ENCODE data around the gene NTHL1. TPM values are rescaled to one million over a fixed set of nuclear protein-coding genes. Genes with fewer than 3 reads are reported as not detected.

The NTHL1 gene
- total and polyA plus RNA-seq, 10 of the 15 experiments (the other 5 are each of a cell fraction or from before 2014, with no cell fraction given), result 0.85 to 54.7 (median 39.0) TPM

DNA sequence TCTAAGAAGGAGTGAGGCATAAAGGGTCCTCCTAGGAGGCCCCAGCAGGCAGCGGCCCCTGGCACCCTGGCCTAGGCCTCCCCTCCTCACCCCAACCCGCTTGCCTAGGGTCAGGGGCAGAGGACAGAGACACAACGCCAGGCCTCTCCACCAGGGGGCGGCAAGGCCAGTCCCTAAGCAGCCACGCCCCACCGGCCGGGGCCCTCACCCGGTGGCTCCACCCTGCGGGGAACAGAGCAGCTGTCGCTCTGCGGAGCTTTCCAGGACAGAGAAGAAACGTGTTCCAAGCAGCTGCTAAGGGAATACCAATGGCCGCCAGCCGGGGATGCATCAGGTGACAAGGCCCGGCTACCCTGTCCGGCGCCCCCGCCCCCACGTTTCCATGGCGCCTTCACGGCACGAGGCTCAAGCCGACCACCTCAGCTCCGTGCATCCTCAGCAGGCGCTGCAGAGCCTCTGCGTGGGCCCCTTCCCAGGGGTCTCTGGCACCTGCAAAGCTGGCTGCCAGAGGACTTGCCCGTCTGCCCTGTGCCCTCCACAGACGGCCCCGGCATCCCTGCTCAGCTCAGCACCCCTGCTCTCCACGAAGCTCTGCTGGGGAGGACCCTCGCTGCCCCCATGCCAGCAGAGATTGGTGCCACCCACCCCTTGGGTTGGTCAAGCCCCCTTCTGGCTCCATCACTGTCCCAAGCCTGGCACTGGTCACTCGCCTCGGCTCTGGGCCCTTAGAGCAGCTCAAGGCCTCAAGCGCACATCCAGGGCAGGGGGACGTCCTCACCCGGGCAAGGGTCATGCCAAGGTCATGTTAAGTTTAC is 43.6 kb downstream of the NTHL1 start:
- peaks cover 0 to 44% of the 10 kb centered on the region in 2 experiments; a peak in 3 of 4 replicates for H3K36me3 ChIP-seq (ENCODE audit: control insufficient read depth in 2 of 2, insufficient read depth in 2 of 2, low read length in 1 of 2)
- H3K9ac ChIP-seq (ENCODE audit: control insufficient read depth, insufficient read depth, low read length), result no peak overlapping the region
- no peak overlapping the region for H3K27ac ChIP-seq (ENCODE audit: control insufficient read depth, insufficient read depth)
- peaks cover 52% of the 10 kb centered on the region for H3K79me2 ChIP-seq (ENCODE audit: control insufficient read depth, insufficient read depth, low read length)
- peak overlapping the region; percentile 43; the same call in 1 of the 2 replicates for H3K4me2 ChIP-seq (ENCODE audit: control insufficient read depth, insufficient read depth)
- FAIRE-seq (peak; percentile 88), ATAC-seq (peak; percentile 97), DNase-seq (ENCODE audit: low read depth, low spot score) (no peak)
- in situ Hi-C loops (cut with MboI) (no loop called here), intact Hi-C loops (cut with micrococcal nuclease; ENCODE audit: unreplicated experiment) (no loop called here)
- no peak overlapping the region for H3K4me3 ChIP-seq
- H3K27me3 ChIP-seq (replicated peaks in 1 of 2; ENCODE audit: control insufficient read depth in 2 of 2, insufficient read depth in 2 of 2, low read length in 1 of 2), result no peaks in the 10 kb centered on the region
- H3K4me1 ChIP-seq (ENCODE audit: control insufficient read depth, insufficient read depth, low read length), result peaks cover 15% of the 10 kb centered on the region
- POLR2A ChIA-PET, result interaction anchor here (0.8 to 2.2 kb wide), 8 partner anchors 10 to 151 kb away, joined by 3 to 10 read pairs (median 4); partner anchors contain the start of genes NOXO1, RPS2 and TRAF7
- SMC1A ChIA-PET (ENCODE audit: uncharacterized antibody, unreplicated experiment), result interaction anchor here (0.9 to 2.1 kb wide), 6 partner anchors 13 to 248 kb away, joined by 3 to 14 read pairs (median 4); partner anchors contain the start of genes ECI1 and TRAF7
- peaks cover 6% of the 10 kb centered on the region for H4K20me1 ChIP-seq (ENCODE audit: control insufficient read depth, insufficient read depth)
- RAD21 ChIA-PET (ENCODE audit: unreplicated experiment), result interaction anchor here (0.5 to 2.5 kb wide), 5 partner anchors 12 to 151 kb away, joined by 3 to 14 read pairs (median 3); partner anchors contain the start of gene RPS2
- no TSS peak for BruUV-seq (replicated peaks)
- CTCF ChIA-PET, result interaction anchor here (0.6 to 4.3 kb wide), 27 partner anchors 11 to 483 kb away, joined by 3 to 54 read pairs (median 5); partner anchors contain the start of genes MLST8, NDUFB10, NOXO1 and NTHL1
- H3K9me3 ChIP-seq (replicated peaks; ENCODE audit: control insufficient read depth, insufficient read depth, low read length), result no peaks in the 10 kb centered on the region
- WGBS (ENCODE audit: insufficient coverage, insufficient replicate concordance, low lambda C conversion rate, missing lambda C conversion rate), result 33% methylated on average over 36 of the region's 36 CpGs
- H2AFZ ChIP-seq (ENCODE audit: control insufficient read depth, low read depth, low read length), result no peak overlapping the region
- TF ChIP-seq RAD51 (IDR thresholded peaks at IDR 0.05) (no peak), SMC3 (IDR thresholded peaks at IDR 0.05; ENCODE audit: borderline replicate concordance, low read length) (peak; percentile 66; the same call in 1 of the 2 replicates), LARP7 (IDR thresholded peaks at IDR 0.05) (0 out of 2 replicates have a peak, but pooled peaks have one; percentile 18), KLF5 (IDR thresholded peaks at IDR 0.05; ENCODE audit: partially characterized antibody) (no peak), POU2F2 (IDR thresholded peaks at IDR 0.05; ENCODE audit: borderline replicate concordance, low read depth, low read length) (0 out of 3 replicates have a peak, but pooled peaks have one; percentile 32), TCF3 (IDR thresholded peaks at IDR 0.05; ENCODE audit: borderline replicate concordance, insufficient read depth, low read depth, low read length) (0 out of 2 replicates have a peak, but pooled peaks have one; percentile 56), CREB1 (IDR thresholded peaks at IDR 0.05; ENCODE audit: low read depth) (no peak), NR2C1 (IDR thresholded peaks at IDR 0.05) (0 out of 2 replicates have a peak, but pooled peaks have one; percentile 15), NR2F1 (conservative IDR thresholded peaks at IDR 0.05) (peak; percentile 66; the same call in 1 of the 2 replicates), BRCA1 (IDR thresholded peaks at IDR 0.05; ENCODE audit: low read depth, low read length) (no peak), CBX5 (IDR thresholded peaks at IDR 0.05; ENCODE audit: low read depth) (no peak), WRNIP1 (IDR thresholded peaks at IDR 0.05; ENCODE audit: borderline replicate concordance, low read depth, low read length) (no peak), ZNF384 (IDR thresholded peaks at IDR 0.05; ENCODE audit: borderline replicate concordance, low read depth, low read length) (no peak), SIN3A (IDR thresholded peaks at IDR 0.05; ENCODE audit: low read depth, low read length) (0 out of 2 replicates have a peak, but pooled peaks have one; percentile 32), BHLHE40 (IDR thresholded peaks at IDR 0.05; ENCODE audit: borderline replicate concordance in 1 of 2, low read depth in 2 of 2, low read length in 1 of 2) (peak; percentile 46 to 47; a peak in 2 of 4 replicates), SP1 (IDR thresholded peaks at IDR 0.05; ENCODE audit: low read depth, low read length) (peak; percentile 75), PAX5 (IDR thresholded peaks at IDR 0.05; ENCODE audit: borderline replicate concordance, low read depth, low read length) (no peak), RAD21 (IDR thresholded peaks at IDR 0.05; ENCODE audit: insufficient read depth, low read depth, low read length) (peak; percentile 43), SMARCA5 (IDR thresholded peaks at IDR 0.05) (peak; percentile 79; the same call in 1 of the 2 replicates), YY1 (IDR thresholded peaks at IDR 0.05; ENCODE audit: low read depth, low read length) (peak; percentile 83), POLR2A (IDR thresholded peaks at IDR 0.05; ENCODE audit: low read depth, low read length) (peak; percentile 16)
- TF ChIP-seq, protein P1, sequence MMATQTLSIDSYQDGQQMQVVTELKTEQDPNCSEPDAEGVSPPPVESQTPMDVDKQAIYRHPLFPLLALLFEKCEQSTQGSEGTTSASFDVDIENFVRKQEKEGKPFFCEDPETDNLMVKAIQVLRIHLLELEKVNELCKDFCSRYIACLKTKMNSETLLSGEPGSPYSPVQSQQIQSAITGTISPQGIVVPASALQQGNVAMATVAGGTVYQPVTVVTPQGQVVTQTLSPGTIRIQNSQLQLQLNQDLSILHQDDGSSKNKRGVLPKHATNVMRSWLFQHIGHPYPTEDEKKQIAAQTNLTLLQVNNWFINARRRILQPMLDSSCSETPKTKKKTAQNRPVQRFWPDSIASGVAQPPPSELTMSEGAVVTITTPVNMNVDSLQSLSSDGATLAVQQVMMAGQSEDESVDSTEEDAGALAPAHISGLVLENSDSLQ (IDR thresholded peaks at IDR 0.05), result peak; percentile 83
- TF ChIP-seq, protein P2, sequence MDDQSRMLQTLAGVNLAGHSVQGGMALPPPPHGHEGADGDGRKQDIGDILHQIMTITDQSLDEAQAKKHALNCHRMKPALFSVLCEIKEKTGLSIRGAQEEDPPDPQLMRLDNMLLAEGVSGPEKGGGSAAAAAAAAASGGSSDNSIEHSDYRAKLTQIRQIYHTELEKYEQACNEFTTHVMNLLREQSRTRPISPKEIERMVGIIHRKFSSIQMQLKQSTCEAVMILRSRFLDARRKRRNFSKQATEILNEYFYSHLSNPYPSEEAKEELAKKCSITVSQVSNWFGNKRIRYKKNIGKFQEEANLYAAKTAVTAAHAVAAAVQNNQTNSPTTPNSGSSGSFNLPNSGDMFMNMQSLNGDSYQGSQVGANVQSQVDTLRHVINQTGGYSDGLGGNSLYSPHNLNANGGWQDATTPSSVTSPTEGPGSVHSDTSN (IDR thresholded peaks at IDR 0.05; ENCODE audit: insufficient replicate concordance, low read depth, low read length), result peak; percentile 43
